Mesothelial cell of epicardium (in vitro differentiated cells): ENCODE results near the gene TXNDC12. TPM values are rescaled to one million over a fixed set of nuclear protein-coding genes. Genes with fewer than 3 reads are reported as not detected.
A peak's percentile ranks its signal among the peaks of the same experiment; 100 is the strongest.
"Not testable (repeated sequence)": the region's sequence is repeated elsewhere in the genome, so short reads cannot be mapped to it uniquely, and the experiment has no call there.

Experiments
- DNase-seq, 2 experiments: peaks; one replicate each; pipeline ENCODE4 v3.0.0; 2021; ENCODE audit warnings: low spot score in 2 of 2; ENCODE audit not compliant: unreplicated experiment in 2 of 2
- H3K27ac Mint-ChIP-seq: 2 replicates; pipeline ENCODE4 v1.8.0; 2021; ENCODE audit warnings: mixed read lengths
- H3K27me3 Mint-ChIP-seq: 2 replicates; pipeline ENCODE4 v1.8.0; 2021; ENCODE audit warnings: low read depth, mixed read lengths
- H3K36me3 Mint-ChIP-seq: 2 replicates; pipeline ENCODE4 v1.8.0; 2021; ENCODE audit warnings: mixed read lengths
- H3K4me1 Mint-ChIP-seq: 2 replicates; pipeline ENCODE4 v1.8.0; 2021; ENCODE audit warnings: mixed read lengths
- H3K4me3 Mint-ChIP-seq: 2 replicates; pipeline ENCODE4 v1.8.0; 2021; ENCODE audit warnings: mild to moderate bottlenecking, moderate library complexity, mixed read lengths
- H3K9me3 Mint-ChIP-seq: 2 replicates; pipeline ENCODE4 v1.8.0; 2021; ENCODE audit warnings: mixed read lengths
- total RNA-seq: library from RNA; stranded (reverse); gene quantifications from 3 replicates; pipeline ENCODE4 v1.2.1, GENCODE V29; 2021
- TF ChIP-seq, protein P1 (sequence below): fragments of 200-600 bp; sonication (generic); IDR thresholded peaks from one replicate; pipeline ENCODE4 v1.5.0; 2021; ENCODE audit warnings: antibody characterized with exemption; ENCODE audit not compliant: unreplicated experiment

The TXNDC12 gene
- total RNA-seq, 1 donor from 2014 or later, result 46.7 TPM

DNA sequence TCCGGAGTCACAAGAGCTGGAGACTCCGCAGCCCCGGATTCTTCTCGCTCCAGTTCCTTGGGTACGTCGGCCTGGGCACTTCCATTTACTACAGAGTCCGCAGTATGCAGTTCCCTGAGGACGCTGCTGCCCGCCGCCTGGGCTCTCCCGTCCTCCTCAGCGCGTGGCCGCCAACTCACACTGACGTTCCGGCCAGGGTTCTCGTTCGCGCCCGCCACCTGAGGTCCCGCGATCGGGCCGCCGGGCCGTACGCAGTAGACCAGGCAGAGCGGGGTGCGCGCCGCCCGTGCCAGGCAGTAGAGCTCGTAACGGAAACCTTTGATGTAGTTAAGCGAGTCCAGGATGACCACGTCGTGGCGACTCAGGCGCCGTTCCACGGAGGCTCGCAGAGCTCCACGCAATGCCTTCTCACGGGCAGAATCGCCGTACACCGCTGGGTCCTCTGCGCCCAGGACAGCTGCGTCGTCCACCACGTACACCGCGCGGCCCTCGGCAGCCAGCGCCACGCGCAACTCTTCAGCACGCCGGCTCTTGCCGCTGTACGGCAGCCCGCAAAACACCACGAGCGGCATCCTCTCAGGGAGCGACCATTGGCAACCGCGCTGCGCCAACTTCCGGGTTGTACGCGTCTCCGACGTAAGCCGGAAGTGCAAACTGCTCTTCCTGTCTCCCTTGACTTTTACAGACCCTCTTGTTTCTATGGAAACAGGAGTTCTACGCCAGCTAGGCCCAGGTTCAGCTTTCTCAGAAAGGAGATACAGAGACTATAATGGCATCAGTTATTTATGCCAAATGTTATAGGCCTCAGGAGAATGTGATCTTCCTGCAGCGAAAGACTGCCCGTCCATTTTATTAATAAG is 21.6 kb downstream of the TXNDC12 start, which contains the start of gene KTI12:
Gene KTI12, minus strand, starts transcription at position 621 of the 860 bp plus-strand sequence. Its CDS starts 49 bp downstream, at position 572.
- DNase-seq, result peak; percentile 73 to 81
- peaks cover 29% of the 10 kb centered on the region for H3K4me1 Mint-ChIP-seq
- no peaks in the 10 kb centered on the region for H3K9me3 Mint-ChIP-seq
- peak within 1 kb of the TSS; percentile 96 for H3K27ac Mint-ChIP-seq
- H3K36me3 Mint-ChIP-seq, result peaks cover 11% of the 10 kb centered on the region
- H3K27me3 Mint-ChIP-seq, result no peaks in the 10 kb centered on the region
- TF ChIP-seq, protein P1, sequence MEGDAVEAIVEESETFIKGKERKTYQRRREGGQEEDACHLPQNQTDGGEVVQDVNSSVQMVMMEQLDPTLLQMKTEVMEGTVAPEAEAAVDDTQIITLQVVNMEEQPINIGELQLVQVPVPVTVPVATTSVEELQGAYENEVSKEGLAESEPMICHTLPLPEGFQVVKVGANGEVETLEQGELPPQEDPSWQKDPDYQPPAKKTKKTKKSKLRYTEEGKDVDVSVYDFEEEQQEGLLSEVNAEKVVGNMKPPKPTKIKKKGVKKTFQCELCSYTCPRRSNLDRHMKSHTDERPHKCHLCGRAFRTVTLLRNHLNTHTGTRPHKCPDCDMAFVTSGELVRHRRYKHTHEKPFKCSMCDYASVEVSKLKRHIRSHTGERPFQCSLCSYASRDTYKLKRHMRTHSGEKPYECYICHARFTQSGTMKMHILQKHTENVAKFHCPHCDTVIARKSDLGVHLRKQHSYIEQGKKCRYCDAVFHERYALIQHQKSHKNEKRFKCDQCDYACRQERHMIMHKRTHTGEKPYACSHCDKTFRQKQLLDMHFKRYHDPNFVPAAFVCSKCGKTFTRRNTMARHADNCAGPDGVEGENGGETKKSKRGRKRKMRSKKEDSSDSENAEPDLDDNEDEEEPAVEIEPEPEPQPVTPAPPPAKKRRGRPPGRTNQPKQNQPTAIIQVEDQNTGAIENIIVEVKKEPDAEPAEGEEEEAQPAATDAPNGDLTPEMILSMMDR, result no peak
- H3K4me3 Mint-ChIP-seq, result peak within 1 kb of the TSS; percentile 93

DNA sequence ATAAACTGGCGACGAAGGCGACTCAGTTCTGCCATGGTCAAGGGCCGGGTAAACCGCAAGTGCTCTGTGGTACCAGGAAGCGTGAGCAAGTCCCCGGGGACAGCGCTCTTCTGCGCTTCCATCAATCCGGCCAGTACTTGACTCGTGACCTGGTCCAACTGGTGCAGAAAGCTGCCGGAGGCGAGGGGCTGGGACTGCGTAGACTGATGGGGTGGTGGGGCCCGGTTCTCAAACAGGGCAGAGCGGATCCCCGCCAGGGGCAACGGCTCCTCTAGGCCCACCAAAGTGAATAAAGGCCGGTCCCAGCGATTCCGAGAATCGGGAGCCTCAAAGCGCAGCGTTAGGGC is 22.2 kb downstream of the TXNDC12 start:
- peak in 1 of 2 experiments; percentile 50 for DNase-seq
- peak overlapping the region; percentile 93 for H3K4me3 Mint-ChIP-seq
- TF ChIP-seq, protein P1, result no peak
- peaks cover 5% of the 10 kb centered on the region for H3K36me3 Mint-ChIP-seq
- no peaks in the 10 kb centered on the region for H3K27me3 Mint-ChIP-seq
- no peaks in the 10 kb centered on the region for H3K9me3 Mint-ChIP-seq
- H3K27ac Mint-ChIP-seq, result peak overlapping the region; percentile 96
- peaks cover 29% of the 10 kb centered on the region for H3K4me1 Mint-ChIP-seq

DNA sequence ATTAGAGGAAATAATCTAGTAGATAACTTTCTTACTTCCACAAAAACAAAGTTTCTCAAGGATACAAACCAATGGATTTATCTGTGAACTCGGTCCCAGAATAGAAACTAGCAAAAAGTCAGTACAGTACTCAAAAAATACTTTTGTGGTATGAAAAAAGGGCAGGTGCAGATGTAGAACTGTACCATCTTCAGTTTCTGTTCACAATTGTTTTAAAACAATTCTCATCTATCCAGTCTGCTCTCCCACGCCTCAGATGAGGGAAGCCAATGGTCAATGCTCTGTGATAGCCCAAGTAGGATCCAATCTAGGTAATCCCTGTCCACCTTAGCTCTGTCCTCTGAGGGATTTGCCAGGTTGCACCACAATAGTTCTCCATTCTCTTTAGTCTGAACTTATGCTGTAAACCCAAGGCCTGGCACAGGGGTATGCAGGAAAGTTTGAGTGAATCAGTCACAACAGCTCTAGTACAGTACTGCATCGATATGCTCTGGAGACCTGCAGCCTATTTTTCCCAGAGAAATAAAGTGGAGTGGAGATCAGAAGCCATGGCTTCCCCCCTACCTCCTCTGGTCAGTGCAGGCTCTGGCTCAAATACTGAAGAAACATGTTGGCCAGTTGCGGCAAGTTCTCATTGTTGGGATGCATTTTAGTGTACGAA is 22.7 kb downstream of the TXNDC12 start:
- DNase-seq, result no peak
- peak overlapping the region; percentile 96 for H3K27ac Mint-ChIP-seq
- peak overlapping the region; percentile 93 for H3K4me3 Mint-ChIP-seq

DNA sequence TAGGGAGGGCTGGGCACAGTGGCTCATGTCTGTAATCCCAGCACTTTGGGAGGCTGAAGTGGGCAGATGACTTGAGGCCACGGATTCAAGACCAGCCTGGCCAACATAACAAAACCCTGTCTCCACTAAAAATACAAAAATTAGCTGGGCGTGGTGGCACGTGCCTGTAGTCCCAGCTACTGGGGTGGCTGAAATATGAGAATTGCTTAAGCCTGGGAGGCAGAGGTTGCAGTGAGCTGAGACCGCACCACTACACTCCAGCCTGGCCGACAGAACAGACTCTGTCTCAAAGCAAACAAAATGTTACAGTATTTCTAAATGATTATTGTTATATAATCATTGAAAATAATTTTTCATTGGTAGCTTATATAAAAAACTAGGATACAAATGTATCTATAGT is 26.2 kb downstream of the TXNDC12 start:
- DNase-seq, H3K4me3 Mint-ChIP-seq, H3K9me3 Mint-ChIP-seq, H3K27me3 Mint-ChIP-seq, H3K27ac Mint-ChIP-seq: not testable (repeated sequence)
- Mint-ChIP-seq H3K36me3 (peaks cover 14% of the 10 kb centered on the region), H3K4me1 (peaks cover 25% of the 10 kb centered on the region)

More for the DNA sequence above, 22.7 kb downstream of the TXNDC12 start:
- Mint-ChIP-seq H3K9me3 (no peaks in the 10 kb centered on the region), H3K27me3 (no peaks in the 10 kb centered on the region), H3K36me3 (peaks cover 4% of the 10 kb centered on the region), H3K4me1 (peaks cover 29% of the 10 kb centered on the region)
- TF ChIP-seq, protein P1, result no peak

DNA sequence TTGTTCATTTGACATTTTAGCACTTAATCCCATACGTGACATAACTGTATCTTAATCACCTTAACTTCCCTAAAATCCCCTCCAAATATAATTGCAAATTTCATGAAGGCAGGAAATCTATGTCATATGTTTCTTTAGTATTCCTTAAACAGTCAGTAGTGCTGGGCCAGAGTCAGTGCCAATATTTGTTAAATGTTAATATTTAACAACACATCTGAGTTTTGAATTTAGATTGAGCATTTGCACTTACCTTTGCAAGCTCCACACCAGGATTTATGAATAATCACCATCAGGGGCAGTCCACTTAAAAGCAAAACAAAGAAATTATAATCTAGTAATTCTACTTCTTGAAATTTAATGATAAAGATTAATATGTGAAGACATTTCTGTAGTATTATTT is 26.7 kb downstream of the TXNDC12 start:
- H3K9me3 Mint-ChIP-seq, result no peaks in the 10 kb centered on the region
- DNase-seq, result no peak
- TF ChIP-seq, protein P1, result no peak
- H3K4me3 Mint-ChIP-seq, result no peak overlapping the region
- H3K36me3 Mint-ChIP-seq, result peaks cover 20% of the 10 kb centered on the region
- no peaks in the 10 kb centered on the region for H3K27me3 Mint-ChIP-seq
- peaks cover 23% of the 10 kb centered on the region for H3K4me1 Mint-ChIP-seq
- H3K27ac Mint-ChIP-seq, result no peak overlapping the region

DNA sequence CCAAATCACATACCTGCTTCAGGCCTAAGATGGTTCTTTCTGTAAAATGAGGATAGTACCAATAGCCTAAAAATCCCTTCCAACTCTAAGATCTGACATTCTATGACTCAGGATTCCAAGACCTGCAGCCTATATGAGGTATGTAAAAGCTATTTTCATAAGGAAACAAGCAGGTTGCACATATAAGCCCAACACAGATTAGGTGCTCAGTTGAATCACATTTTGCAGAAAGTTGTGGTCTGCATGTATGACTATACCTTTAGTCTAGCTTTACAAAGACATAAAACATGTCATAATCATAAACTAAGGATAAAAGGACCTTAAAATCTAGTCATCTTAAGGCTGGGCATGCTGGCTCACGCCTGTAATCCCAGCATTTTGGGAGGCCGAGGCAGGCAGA is 28.7 kb downstream of the TXNDC12 start:
- no peaks in the 10 kb centered on the region for H3K9me3 Mint-ChIP-seq
- H3K27ac Mint-ChIP-seq, result no peak overlapping the region
- H3K4me3 Mint-ChIP-seq, result no peak overlapping the region
- H3K4me1 Mint-ChIP-seq, result peaks cover 7% of the 10 kb centered on the region
- TF ChIP-seq, protein P1, result no peak
- no peak for DNase-seq
- peaks cover 28% of the 10 kb centered on the region for H3K36me3 Mint-ChIP-seq
- no peaks in the 10 kb centered on the region for H3K27me3 Mint-ChIP-seq
